Measurements from ENCODE around the gene KCTD6. TPM values are rescaled to one million over a fixed set of nuclear protein-coding genes. Genes with fewer than 3 reads are reported as not detected.

Gene KCTD6
- total RNA-seq = 5.2 TPM

GRCh38 chr3:58491506-58492402 lies at the start of gene KCTD6:
KCTD6 (plus strand) TSS chr3:58492096; CDS start chr3:58498756, 6,660 bp downstream.
- DNase-seq (ENCODE audit: low spot score) (peak; percentile 95), ATAC-seq (peak; percentile 86)

- DNase-seq (ENCODE audit: low spot score) (no peak), ATAC-seq (no peak)
Measured at GRCh38 chr3:58452176-58452575, 39.7 kb upstream of the KCTD6 start.

- no peak for DNase-seq (ENCODE audit: low spot score)
- ATAC-seq = no peak
Measured at GRCh38 chr3:58459160-58459559, 32.7 kb upstream of the KCTD6 start.

GRCh38 chr3:58462829-58463180 lies 29.1 kb upstream of the KCTD6 start:
- no peak for DNase-seq (ENCODE audit: low spot score)
- ATAC-seq = no peak

- DNase-seq (ENCODE audit: low spot score) (peak; percentile 77), ATAC-seq (peak; percentile 97)
Measured at GRCh38 chr3:58463181-58463941, 28.5 kb upstream of the KCTD6 start.

GRCh38 chr3:58463942-58464271 lies 28.0 kb upstream of the KCTD6 start:
- no peak for DNase-seq (ENCODE audit: low spot score)
- ATAC-seq = no peak

- no peak for DNase-seq (ENCODE audit: low spot score)
- ATAC-seq = no peak
Measured at GRCh38 chr3:58464866-58465265, 27.0 kb upstream of the KCTD6 start.

- no peak for DNase-seq (ENCODE audit: low spot score)
- ATAC-seq = peak; percentile 8
Measured at GRCh38 chr3:58466899-58467563, 24.9 kb upstream of the KCTD6 start.

- ATAC-seq = no peak
Measured at GRCh38 chr3:58469096-58469495, 22.8 kb upstream of the KCTD6 start.

GRCh38 chr3:58470363-58471024 lies 21.4 kb upstream of the KCTD6 start:
- DNase-seq (ENCODE audit: low spot score) (no peak), ATAC-seq (no peak)

More at GRCh38 chr3:58469096-58469495, 22.8 kb upstream of the KCTD6 start:
- DNase-seq (ENCODE audit: low spot score) = no peak

GRCh38 chr3:58471025-58471887 lies 20.6 kb upstream of the KCTD6 start:
- DNase-seq (ENCODE audit: low spot score) (peak; percentile 77), ATAC-seq (peak; percentile 85)

GRCh38 chr3:58473275-58473674 lies 18.6 kb upstream of the KCTD6 start:
- DNase-seq (ENCODE audit: low spot score) = no peak

GRCh38 chr3:58474348-58474911 lies 17.5 kb upstream of the KCTD6 start:
- ATAC-seq (peak; percentile 3), DNase-seq (ENCODE audit: low spot score) (no peak)

More at GRCh38 chr3:58473275-58473674, 18.6 kb upstream of the KCTD6 start:
- ATAC-seq = no peak

- ATAC-seq = peak; percentile 83
- DNase-seq (ENCODE audit: low spot score) = peak; percentile 79
Measured at GRCh38 chr3:58474967-58475578, 16.8 kb upstream of the KCTD6 start.

GRCh38 chr3:58478781-58479180 lies 13.1 kb upstream of the KCTD6 start:
- ATAC-seq (no peak), DNase-seq (ENCODE audit: low spot score) (no peak)

GRCh38 chr3:58480309-58480708 lies 11.6 kb upstream of the KCTD6 start:
- no peak for DNase-seq (ENCODE audit: low spot score)
- no peak for ATAC-seq

GRCh38 chr3:58482917-58483636 lies 8.8 kb upstream of the KCTD6 start:
- DNase-seq (ENCODE audit: low spot score) (no peak), ATAC-seq (no peak)

GRCh38 chr3:58484045-58484721 lies 7.7 kb upstream of the KCTD6 start:
- ATAC-seq (no peak), DNase-seq (ENCODE audit: low spot score) (no peak)
